Gastroesophageal sphincter (tissue), 3 donors: ENCODE data around the gene GCNT1.

Experiments
- CTCF ChIP-seq, 4 experiments: fragments of 200-600 bp in 2 of 4; fragments of 450-650 bp in 2 of 4; sonication (generic) in 1 of 4; IDR thresholded peaks; one replicate each; pipeline ENCODE4 v1.5.1; 2017 to 2019; ENCODE audit warnings: antibody characterized with exemption in 4 of 4, mild to moderate bottlenecking in 2 of 4, moderate library complexity in 2 of 4
- EP300 ChIP-seq: sonication (generic); formaldehyde crosslinking; IDR thresholded peaks from one replicate; pipeline ENCODE4 v1.6.1; 2017; ENCODE audit warnings: antibody characterized with exemption, mild to moderate bottlenecking
- POLR2AphosphoS5 ChIP-seq: sonication (generic); formaldehyde crosslinking; IDR thresholded peaks from one replicate; pipeline ENCODE4 v1.6.1; 2017; ENCODE audit warnings: antibody characterized with exemption

- no peak for TF ChIP-seq CTCF (IDR thresholded peaks at IDR 0.05)
- no peak for TF ChIP-seq POLR2AphosphoS5
- TF ChIP-seq EP300: no peak
Measured at GRCh38 chr9:76424491-76424890, 34.5 kb upstream of the GCNT1 start.
